VCaP (cell line): ENCODE measurements around the gene ATRX.
"Not testable (repeated sequence)": the region's sequence is repeated elsewhere in the genome, so short reads cannot be mapped to it uniquely, and the experiment has no call there.

Experiments used
- H3K27ac ChIP-seq: fragments of 450-650 bp; 2 replicates; pipeline ENCODE4 v1.5.1; 2017
- CTCF ChIP-seq: fragments of 450-650 bp; conservative IDR thresholded peaks from 2 replicates; pipeline ENCODE4 v1.5.1; 2017; ENCODE audit warnings: mild to moderate bottlenecking, moderate library complexity

Gene ATRX

DNA sequence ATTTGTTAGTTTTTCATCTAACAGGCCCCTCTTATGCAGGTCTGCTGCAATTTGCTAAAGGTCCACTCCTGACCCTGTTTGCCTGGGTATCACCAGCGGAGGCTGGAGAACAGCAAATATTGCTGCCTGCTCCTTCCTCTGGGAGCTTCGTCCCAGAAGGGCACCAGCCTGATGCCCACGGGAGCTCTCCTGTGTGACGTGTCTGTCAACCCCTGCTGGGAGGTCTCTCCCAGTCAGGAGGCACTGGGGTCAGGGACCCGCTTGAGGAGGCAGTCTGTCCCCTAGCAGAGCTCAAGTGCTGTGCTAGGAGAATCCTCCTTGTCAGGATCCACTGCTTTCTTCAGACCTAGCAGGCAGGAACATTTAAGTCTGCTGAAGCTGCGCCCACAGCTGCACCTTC is 30.5 kb downstream of the ATRX start:
- TF ChIP-seq CTCF = no peak

GRCh38 chrX:77753942-77754341 is 32.1 kb downstream of the ATRX start:
- H3K27ac ChIP-seq = not testable (repeated sequence)

More for the DNA sequence above, 30.5 kb downstream of the ATRX start:
- peak overlapping the region; percentile 5; the same call in 1 of the 2 replicates for H3K27ac ChIP-seq

GRCh38 chrX:77749695-77750094 is 36.3 kb downstream of the ATRX start:
- no peak for TF ChIP-seq CTCF

GRCh38 chrX:77743720-77744119 is 42.3 kb downstream of the ATRX start:
- no peak overlapping the region for H3K27ac ChIP-seq
- TF ChIP-seq CTCF = no peak

More at GRCh38 chrX:77749695-77750094, 36.3 kb downstream of the ATRX start:
- no peak overlapping the region for H3K27ac ChIP-seq

DNA sequence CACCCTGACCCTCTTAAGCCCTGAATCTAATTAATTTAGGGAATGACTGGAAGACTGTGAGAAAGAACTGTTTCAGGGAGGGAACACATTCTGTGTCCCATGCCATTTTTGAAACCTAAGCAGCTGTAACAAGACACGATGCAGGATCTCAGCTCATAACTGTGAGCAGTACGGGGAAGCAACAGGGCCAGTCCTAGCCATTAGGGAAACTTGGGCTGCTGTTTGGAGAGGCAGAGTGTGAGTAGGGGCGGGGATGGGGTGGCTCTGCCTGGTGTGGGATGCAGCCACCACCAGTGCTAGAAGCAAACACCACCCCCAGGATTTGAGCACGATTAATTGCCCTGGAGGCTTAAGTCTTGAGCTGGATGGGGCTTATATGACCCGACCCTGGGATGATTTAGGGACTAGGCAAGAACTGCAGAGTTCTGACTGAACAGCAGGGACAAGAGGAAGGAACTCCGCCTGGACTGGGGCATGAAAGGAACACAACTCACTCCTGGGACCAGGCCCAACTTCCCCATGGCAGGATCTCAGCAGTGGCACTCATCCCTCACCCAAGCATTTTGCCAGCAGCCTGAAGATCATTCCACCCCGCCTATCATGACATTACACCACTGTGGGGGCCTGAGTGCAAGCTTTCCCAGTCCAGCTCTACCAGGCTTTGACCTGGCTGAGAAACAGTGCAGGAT is 43.1 kb downstream of the ATRX start:
- no peak overlapping the region for H3K27ac ChIP-seq
- no peak for TF ChIP-seq CTCF

DNA sequence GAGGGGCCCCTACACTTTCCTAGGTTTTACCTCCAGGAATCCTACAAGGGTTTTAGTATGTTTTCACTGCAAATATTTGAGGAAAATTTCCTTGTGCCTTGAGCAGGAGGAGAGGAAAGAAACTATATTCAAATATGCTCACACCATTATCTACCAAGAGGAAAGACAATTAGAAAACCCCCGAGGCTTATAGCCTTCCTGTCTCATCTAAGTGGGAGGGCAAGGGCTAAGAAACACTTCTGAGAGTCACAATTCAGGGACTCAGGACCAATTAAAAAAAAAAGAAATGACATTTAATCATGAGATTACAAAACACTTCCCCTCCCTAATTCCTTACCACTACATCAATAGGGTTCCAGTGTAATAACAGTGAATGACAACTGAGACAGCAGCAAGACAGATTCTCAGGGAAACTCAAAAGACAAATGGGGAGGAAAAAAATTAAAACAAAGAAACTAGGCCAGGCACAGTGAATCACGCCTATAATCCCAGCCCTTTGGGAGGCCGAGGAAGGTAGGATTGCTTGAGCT is 45.6 kb downstream of the ATRX start:
- H3K27ac ChIP-seq = no peak overlapping the region; the same call in 1 of the 2 replicates
- TF ChIP-seq CTCF = no peak

- TF ChIP-seq CTCF = no peak
- no peak overlapping the region for H3K27ac ChIP-seq
Measured at GRCh38 chrX:77733342-77733741, 52.7 kb downstream of the ATRX start.

GRCh38 chrX:77731821-77732419 is 54.1 kb downstream of the ATRX start:
- no peak overlapping the region for H3K27ac ChIP-seq
- TF ChIP-seq CTCF = no peak

DNA sequence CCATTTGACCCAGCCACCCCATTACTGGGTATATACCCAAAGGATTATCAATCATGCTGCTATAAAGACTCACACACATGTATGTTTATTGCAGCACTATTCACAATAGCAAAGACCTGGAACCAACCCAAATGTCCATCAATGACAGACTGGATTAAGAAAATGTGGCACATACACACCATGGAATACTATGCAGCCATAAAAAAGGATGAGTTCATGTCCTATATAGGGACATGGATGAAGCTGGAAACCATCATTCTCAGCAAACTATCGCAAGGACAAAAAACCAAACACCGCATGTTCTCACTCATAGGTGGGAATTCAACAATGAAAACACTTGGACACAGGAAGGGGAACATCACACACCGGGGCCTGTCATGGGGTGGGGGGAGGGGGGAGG is 59.9 kb downstream of the ATRX start:
- H3K27ac ChIP-seq = not testable (repeated sequence)
